BE2C (cell line): ENCODE data around the gene CIDEC.
"Not testable (repeated sequence)": the region's sequence is repeated elsewhere in the genome, so short reads cannot be mapped to it uniquely, and the experiment has no call there.

Experiments
- DNase-seq: peaks from one replicate; pipeline ENCODE4 v3.0.0-alpha.2; 2020
- H3K27me3 ChIP-seq: fragments of 250-450 bp; sonication (Bioruptor Pico); 2 replicates; pipeline ENCODE4 v1.5.1; 2020; ENCODE audit warnings: mild to moderate bottlenecking
- H3K36me3 ChIP-seq: fragments of 250-450 bp; sonication (Bioruptor Pico); 2 replicates; pipeline ENCODE4 v1.5.1; 2020; ENCODE audit warnings: mild to moderate bottlenecking
- H3K4me1 ChIP-seq: fragments of 250-450 bp; sonication (Bioruptor Pico); 2 replicates; pipeline ENCODE4 v1.5.1; 2020
- H3K4me3 ChIP-seq: 2 replicates; pipeline ENCODE4 v1.5.1; 2011; ENCODE audit warnings: low read depth, low read length
- H3K9me3 ChIP-seq: fragments of 250-450 bp; sonication (Bioruptor Pico); 2 replicates; pipeline ENCODE4 v1.5.1; 2020
- CTCF ChIP-seq: IDR thresholded peaks from 2 replicates; pipeline ENCODE4 v1.5.1; 2012; ENCODE audit warnings: mild to moderate bottlenecking, low read depth, low read length

The CIDEC gene

GRCh38 chr3:9870978-9871377, 9.1 kb downstream of the CIDEC start:
- TF ChIP-seq CTCF: no peak
- Histone ChIP-seq H3K9me3 (no peaks in the 10 kb centered on the region), H3K4me3 (no peak overlapping the region), H3K36me3 (no peaks in the 10 kb centered on the region), H3K27me3 (no peaks in the 10 kb centered on the region), H3K4me1 (no peaks in the 10 kb centered on the region)
- no peak for DNase-seq

GRCh38 chr3:9869955-9870354, 10.1 kb downstream of the CIDEC start:
- no peak for DNase-seq
- H3K36me3 ChIP-seq: no peaks in the 10 kb centered on the region

GRCh38 chr3:9867106-9867505, 12.9 kb downstream of the CIDEC start:
- Histone ChIP-seq H3K4me1 (no peaks in the 10 kb centered on the region), H3K9me3 (no peaks in the 10 kb centered on the region), H3K27me3 (no peaks in the 10 kb centered on the region), H3K36me3 (no peaks in the 10 kb centered on the region), H3K4me3 (no peak overlapping the region)
- DNase-seq: no peak
- no peak for TF ChIP-seq CTCF

More at GRCh38 chr3:9869955-9870354, 10.1 kb downstream of the CIDEC start:
- no peaks in the 10 kb centered on the region for H3K9me3 ChIP-seq
- H3K4me1 ChIP-seq: no peaks in the 10 kb centered on the region
- no peak for TF ChIP-seq CTCF
- H3K4me3 ChIP-seq: no peak overlapping the region
- H3K27me3 ChIP-seq: no peaks in the 10 kb centered on the region

GRCh38 chr3:9866639-9867038, 13.4 kb downstream of the CIDEC start:
- H3K4me3 ChIP-seq: no peak overlapping the region
- H3K9me3 ChIP-seq: no peaks in the 10 kb centered on the region
- DNase-seq: no peak
- H3K27me3 ChIP-seq: no peaks in the 10 kb centered on the region
- no peaks in the 10 kb centered on the region for H3K36me3 ChIP-seq
- no peak for TF ChIP-seq CTCF
- no peaks in the 10 kb centered on the region for H3K4me1 ChIP-seq

GRCh38 chr3:9865125-9865637, 14.9 kb downstream of the CIDEC start:
- H3K36me3 ChIP-seq, H3K4me3 ChIP-seq, DNase-seq, H3K4me1 ChIP-seq, H3K9me3 ChIP-seq, H3K27me3 ChIP-seq: not testable (repeated sequence)

- DNase-seq: peak; percentile 74
- H3K27me3 ChIP-seq: no peaks in the 10 kb centered on the region
Measured at GRCh38 chr3:9864200-9864927, 15.7 kb downstream of the CIDEC start.

More at GRCh38 chr3:9864200-9864927, 15.7 kb downstream of the CIDEC start:
- no peak for TF ChIP-seq CTCF
- Histone ChIP-seq H3K9me3 (no peaks in the 10 kb centered on the region), H3K36me3 (no peaks in the 10 kb centered on the region), H3K4me3 (no peak overlapping the region), H3K4me1 (no peaks in the 10 kb centered on the region)
